Measurements from ENCODE around the gene GRIN3A. TPM values are rescaled to one million over a fixed set of nuclear protein-coding genes. Genes with fewer than 3 reads are reported as not detected.

GRIN3A gene
- total RNA-seq, 1 donor from 2014 or later = not detected

DNA sequence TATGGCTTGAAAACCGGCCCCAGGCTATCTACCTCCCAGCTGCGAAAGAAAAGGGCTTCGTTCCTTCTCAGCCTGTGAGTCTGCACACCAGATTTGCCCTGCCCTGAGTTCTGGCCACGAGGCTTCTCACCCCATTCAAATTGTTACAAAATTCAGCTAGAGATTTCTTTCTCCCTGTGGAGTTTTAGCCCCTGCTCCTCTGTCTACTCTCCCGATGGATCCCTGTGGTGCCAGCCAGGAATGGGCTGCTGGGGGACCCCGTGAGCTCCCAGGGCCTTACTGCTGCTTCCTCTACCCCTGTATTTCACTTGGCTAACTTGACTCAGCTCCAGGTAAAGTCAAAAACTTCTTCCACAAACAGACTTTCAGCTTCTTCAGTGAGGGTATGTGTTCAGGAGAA, 214.1 kb downstream of the GRIN3A start:
- no peak overlapping the region for H3K4me3 ChIP-seq (ENCODE audit: low read depth, low read length)
- no peaks in the 10 kb centered on the region for H3K27me3 ChIP-seq (ENCODE audit: control insufficient read depth, insufficient read depth, low read length)
- TF ChIP-seq, protein P1, sequence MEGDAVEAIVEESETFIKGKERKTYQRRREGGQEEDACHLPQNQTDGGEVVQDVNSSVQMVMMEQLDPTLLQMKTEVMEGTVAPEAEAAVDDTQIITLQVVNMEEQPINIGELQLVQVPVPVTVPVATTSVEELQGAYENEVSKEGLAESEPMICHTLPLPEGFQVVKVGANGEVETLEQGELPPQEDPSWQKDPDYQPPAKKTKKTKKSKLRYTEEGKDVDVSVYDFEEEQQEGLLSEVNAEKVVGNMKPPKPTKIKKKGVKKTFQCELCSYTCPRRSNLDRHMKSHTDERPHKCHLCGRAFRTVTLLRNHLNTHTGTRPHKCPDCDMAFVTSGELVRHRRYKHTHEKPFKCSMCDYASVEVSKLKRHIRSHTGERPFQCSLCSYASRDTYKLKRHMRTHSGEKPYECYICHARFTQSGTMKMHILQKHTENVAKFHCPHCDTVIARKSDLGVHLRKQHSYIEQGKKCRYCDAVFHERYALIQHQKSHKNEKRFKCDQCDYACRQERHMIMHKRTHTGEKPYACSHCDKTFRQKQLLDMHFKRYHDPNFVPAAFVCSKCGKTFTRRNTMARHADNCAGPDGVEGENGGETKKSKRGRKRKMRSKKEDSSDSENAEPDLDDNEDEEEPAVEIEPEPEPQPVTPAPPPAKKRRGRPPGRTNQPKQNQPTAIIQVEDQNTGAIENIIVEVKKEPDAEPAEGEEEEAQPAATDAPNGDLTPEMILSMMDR (IDR thresholded peaks at IDR 0.05; ENCODE audit: insufficient read depth, low read length, poor library complexity, severe bottlenecking) = no peak
- H3K36me3 ChIP-seq (ENCODE audit: control insufficient read depth, insufficient read depth, low read length) = no peaks in the 10 kb centered on the region
- DNase-seq (ENCODE audit: low read depth) = no peak

Other genes with a start within 250 kb of the GRIN3A start
- 26.1 and 26.2 TPM in 2 replicates for gene RNF20, start 204.8 kb downstream of the GRIN3A start, total RNA-seq
- not detected in 2 replicates for gene PPP3R2, start 143.7 kb downstream of the GRIN3A start, total RNA-seq